Gastrocnemius medialis (tissue), 4 donors: ENCODE results near the gene ETAA1.

Experiments used
- CTCF ChIP-seq, 5 experiments: fragments of 450-650 bp in 3 of 5; fragments of 200-600 bp in 2 of 5; sonication (generic) in 2 of 5; IDR thresholded peaks in 4 of 5; conservative IDR thresholded peaks in 1 of 5; 1 replicate in 4 of 5; 2 replicates in 1 of 5; pipeline ENCODE4 v1.5.1; 2016 to 2019; ENCODE audit warnings: antibody characterized with exemption in 5 of 5, mild to moderate bottlenecking in 3 of 5, moderate library complexity in 3 of 5
- POLR2A ChIP-seq, 2 donors: fragments of 450-650 bp; IDR thresholded peaks; one replicate each; pipeline ENCODE4 v1.6.1; 2017; ENCODE audit warnings: antibody characterized with exemption in 2 of 2, mild to moderate bottlenecking in 2 of 2, moderate library complexity in 2 of 2

GRCh38 chr2:67388680-67389079 lies 8.5 kb upstream of the ETAA1 start:
- no peak for TF ChIP-seq CTCF (IDR thresholded peaks at IDR 0.05 in 4 of 5, conservative IDR thresholded peaks at IDR 0.05 in 1 of 5)
- no peak for TF ChIP-seq POLR2A (IDR thresholded peaks at IDR 0.05)
